Stimulated activated CD8-positive, alpha-beta memory T cell treated with anti-CD3 and anti-CD28 coated beads, Interleukin-7, amount 100 ng/mL, for 48 hours (primary cell): Measurements from ENCODE around the gene RBPJ.
"Not testable (repeated sequence)": the region's sequence is repeated elsewhere in the genome, so short reads cannot be mapped to it uniquely, and the experiment has no call there.

ENCODE experiments used
- DNase-seq, 2 donors: peaks; one replicate each; pipeline ENCODE4 v3.0.0-alpha.2; 2020; ENCODE audit warnings: low read depth in 1 of 2; ENCODE audit errors: extremely low read depth in 1 of 2

RBPJ gene

DNA sequence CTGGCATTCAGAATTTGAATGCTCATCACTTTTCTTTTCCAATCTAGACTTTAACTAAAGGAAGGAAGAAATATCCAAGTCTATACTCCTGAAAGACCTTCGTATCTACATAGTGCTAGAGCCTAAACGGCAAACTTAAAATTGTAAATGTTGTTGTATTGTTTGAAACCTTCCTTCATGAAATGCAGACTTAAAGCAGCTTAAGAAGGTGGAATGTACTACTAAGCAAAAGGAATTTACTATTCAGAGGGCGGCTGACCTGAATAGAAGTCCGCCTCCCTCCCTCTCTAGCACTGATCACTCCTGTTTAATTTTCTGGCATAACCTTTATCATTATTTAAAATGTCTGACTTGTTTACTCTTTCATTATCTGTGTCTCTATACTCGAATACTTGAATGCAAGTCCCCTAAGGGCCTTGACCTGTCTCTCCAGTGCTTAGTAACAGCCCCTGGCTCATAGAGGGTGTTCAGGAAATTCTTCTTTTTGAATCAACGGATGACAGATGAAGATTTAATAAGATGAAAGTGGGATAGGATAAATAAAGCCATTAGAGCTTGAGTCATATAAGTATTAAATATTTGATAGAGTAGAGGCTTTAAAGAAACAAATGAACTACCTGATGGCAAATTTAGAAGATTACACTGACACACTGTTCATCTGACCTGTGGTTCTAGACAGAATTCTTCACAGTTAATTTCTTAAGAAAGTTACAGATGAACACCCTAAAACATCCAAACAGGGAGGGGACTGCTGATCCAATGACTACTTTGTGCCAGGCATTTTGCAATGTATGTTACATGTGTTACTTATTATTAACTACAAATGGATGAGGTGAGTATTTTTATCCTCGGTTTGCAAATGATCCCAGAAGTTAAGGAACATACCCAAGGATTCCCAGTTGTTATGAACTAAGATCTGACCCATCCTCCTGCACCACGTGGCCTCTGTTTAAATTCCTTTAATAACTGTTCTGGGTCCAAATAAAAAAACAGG, 20.2 kb upstream of the RBPJ start:
- DNase-seq, result no peak

DNA sequence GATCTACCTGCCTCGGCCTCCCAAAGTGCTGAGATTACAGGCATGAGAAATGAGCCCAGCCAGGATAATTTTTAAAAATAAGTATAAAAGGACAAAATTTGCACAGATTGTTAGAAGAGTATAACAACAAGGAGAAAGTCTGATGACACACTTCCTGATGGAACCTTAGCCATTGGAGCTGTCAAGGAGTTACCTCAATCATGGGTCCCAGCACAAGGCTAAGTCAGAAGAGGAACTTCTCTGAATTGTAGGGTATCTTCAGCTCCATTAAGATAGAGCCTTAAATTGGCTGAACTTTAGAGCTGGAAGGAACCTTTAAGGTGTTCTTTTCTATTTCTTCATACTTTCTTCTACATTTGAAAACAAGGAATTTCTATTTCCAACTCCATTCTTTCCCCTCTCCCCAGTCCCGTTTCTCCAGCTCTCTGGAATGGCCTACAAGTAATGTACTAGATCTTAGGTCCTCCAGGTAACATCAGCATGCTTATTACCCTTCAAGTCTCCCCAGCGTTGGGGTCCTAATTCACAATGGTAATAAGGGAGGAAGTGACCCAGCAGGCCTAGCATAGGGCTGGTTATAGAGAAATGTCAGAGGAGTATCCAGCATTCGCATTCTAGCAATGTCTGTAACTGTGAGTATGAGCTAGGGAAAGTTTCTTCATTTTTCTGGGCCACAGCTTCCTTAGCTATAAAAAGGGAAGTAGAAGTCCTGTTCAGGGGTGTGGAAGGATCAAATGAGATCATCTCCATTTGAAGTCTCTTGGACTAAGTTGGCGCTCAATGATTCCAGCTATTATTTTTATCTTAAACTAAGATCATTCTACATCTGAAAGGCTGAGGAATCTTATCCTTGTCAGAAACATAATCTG, 18.5 kb upstream of the RBPJ start:
- no peak for DNase-seq

DNA sequence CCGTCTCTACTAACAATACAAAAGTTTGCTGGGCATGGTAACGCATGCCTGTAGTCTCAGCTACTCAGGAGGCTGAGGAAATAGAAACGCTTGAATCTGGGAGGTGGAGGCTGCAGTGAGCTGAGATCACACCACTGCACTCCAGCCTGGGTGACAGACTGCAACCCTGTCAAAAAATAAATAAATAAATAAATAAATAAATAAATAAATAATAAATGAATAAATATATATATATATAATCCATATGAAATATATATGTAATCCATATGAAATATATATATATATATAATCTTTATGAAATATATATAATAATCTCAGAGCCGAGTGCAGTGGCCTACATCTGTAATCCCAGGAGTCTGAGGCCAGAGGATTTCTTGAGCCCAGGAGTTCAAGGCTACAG, 17.8 kb upstream of the RBPJ start:
- DNase-seq, result no peak

DNA sequence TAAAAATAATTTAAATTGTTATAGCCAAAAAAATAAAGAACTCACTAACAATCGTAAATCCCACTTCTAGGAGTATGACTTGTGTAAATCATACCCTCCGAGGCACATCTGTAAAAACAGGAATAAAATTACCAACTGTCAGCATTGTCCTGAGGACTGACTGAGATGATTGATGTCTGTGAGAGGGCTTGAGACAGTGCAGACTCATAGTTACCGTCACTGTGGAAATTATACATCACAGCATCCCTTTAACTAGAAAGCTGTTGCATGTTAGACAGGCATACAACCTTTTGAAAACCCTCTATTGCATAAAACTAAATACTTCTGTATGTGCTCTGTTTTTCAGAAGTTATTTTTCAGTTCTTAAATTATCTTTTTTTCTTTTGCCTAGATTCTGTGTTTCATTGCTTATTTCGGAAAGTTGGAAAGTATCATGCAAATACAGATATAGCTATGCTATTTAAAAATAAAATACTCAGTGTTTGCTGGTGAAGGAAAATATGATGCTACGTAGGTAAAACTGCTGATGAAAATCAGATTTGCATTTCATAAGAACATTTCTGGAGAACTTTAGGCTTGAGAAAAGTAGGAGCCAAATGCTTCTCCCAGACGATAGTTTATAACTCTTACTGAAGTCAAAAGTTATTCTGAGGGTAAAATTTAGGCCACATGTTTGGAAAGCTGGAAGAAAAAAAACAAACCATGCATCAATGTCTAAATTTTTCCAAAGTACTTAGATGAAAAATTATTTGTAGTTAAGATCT, 13.6 kb upstream of the RBPJ start:
- DNase-seq, result no peak

DNA sequence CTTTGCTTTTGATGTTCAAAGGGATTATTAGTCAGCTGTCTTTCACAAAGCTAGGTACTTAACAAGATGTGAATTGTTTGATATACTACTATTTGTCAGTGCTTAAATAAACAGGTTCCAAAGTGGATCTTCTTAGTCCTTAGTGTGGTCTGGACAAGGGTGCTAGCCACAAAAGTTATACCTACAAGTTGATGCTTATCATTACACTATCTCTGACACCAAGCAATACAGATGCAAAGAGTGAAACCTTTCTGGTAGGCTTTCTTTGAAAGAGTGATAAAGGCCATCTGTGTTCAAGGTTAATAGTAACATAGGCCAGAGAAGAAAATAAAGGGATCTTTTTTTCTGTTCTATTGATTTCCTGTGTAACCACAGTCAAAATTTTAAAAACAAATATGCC, 12.2 kb upstream of the RBPJ start:
- no peak for DNase-seq

DNA sequence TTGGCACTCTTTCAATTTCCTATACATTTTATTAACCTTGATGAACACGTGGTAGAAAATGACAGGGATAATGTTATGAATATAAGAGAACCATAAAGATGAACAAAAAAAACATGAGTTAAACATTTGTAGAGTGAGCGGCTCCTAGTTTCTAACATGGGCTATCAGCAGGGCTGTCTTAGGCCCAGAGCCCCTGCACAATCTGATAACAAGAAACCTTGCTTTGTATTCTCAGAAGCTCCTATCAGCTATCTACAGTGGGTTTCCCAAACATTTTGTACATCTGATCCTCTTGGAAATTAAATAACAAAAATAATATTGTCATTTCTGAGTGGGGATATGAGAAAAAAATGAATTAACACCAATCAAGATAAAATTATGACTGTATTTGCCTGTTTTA, 10.6 kb upstream of the RBPJ start:
- no peak for DNase-seq

DNA sequence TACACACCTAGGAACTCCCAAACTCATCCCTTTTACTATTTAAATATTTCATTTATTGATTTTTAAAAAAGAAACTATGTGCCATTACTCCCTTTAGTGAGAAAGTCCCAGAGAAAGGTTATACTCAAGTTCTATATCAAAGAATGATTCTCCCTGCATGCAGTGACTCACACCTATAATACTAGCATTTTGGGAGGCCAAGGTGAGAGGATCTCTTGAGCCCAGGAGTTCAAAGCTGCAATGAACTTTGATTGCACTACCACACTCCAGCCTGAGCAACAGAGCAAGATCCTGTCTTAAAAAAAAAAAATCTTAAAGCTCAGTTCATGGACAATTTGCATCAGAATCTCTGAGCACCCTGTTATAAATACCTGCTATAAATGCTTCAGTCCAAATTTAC, 9.2 kb upstream of the RBPJ start:
- no peak for DNase-seq

DNA sequence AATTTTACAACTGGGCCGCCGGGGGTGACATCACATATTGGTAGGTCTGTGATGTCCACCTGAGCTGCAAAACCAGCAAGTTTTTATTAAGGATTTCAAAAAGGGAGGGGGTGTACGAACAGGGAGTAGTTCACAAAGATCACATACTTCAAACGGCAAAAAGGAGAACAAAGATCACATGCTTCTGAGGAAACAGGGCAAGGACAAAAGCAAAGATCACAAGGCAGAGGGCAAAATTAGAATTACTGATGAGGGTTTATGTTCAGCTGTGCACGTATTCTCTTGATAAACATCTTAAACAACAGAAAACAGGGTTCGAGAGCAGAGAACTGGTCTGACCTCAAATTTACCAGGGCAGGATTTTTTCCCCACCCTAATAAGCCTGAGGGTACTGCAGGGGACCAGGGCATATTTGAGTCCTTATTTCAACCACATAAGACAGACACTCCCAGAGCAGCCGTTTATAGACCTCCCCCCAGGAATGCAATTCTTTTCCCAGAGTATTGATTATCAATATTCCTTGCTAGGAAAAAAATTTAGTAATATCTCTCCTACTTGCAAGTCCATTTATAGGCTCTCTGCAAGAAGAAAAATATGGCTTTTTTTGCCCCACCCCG, 5.4 kb upstream of the RBPJ start:
- not testable (repeated sequence) for DNase-seq

DNA sequence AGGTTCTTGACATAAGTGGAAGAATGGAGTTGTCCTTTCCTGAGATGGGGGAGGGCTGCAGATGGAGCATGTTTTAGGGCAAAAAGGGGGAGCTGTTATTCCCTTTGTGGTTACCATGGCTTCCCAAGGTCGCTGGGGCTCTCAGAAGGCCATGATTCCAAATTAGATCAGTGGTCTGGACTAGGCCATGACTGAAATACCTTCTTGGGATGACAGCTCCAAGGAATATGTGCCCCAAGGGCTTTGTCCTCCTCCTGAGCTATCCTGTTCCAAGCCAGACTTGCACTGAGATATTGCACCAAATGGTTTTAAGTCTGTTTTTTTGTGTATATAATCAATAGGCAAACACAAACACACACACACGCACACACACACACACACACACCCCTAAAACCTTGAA, 3.0 kb upstream of the RBPJ start:
- no peak for DNase-seq

DNA sequence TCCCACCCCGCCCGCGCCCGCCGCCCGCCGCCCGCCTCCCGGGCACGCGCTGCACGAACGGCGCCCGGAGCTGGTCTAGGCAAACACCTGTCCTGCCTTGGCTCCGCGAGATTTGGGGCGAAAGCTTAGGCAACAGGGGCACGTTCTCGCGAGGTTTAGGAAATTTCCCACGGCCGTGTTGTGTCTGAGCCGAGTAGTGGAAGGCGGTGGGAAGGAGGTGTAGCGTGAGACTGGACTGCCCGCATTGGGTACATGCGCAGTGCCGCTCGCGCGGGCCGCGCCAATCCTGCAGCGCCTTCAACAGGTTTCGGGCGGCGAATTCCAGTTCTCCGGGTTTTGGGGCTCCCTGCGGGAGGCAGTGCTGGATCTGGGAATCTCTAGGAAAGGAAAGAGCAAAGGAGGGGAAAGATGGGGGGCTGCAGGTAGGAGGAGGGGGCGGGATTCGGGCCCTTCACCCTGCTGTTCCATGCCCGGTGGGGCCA, 1.3 kb upstream of the RBPJ start:
- DNase-seq, result peak; percentile 94 to 97

DNA sequence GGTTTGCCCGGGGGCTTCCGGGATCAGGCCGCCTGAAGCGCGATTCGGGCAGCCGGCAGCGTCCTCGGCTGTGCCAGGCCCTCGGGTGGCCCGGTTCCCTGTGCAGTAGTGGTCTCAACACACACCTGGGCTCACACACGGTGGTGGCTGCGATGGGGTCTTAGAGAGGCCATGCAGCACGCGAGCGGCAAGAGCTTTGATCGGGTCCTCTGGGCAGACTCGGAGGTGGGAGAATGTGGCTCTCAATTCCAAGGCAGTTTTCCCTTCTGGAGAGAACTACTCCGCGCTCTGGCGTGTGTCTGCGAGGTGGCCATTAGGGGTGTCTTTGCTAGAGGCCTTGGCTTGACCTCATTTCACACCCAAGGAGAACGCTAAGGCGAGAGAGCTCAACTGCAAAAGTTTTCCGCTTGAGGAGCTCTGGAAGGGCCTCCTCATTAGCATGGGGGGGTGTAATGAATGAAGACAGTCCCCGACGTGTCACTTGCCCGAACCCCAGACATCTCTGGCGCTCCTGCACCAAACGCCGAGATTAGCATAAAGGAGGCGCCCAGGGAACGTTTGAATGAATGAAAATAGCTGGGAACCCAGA, 771 bp upstream of the RBPJ start:
- DNase-seq, result peak in 1 of 2 donors; percentile 19

DNA sequence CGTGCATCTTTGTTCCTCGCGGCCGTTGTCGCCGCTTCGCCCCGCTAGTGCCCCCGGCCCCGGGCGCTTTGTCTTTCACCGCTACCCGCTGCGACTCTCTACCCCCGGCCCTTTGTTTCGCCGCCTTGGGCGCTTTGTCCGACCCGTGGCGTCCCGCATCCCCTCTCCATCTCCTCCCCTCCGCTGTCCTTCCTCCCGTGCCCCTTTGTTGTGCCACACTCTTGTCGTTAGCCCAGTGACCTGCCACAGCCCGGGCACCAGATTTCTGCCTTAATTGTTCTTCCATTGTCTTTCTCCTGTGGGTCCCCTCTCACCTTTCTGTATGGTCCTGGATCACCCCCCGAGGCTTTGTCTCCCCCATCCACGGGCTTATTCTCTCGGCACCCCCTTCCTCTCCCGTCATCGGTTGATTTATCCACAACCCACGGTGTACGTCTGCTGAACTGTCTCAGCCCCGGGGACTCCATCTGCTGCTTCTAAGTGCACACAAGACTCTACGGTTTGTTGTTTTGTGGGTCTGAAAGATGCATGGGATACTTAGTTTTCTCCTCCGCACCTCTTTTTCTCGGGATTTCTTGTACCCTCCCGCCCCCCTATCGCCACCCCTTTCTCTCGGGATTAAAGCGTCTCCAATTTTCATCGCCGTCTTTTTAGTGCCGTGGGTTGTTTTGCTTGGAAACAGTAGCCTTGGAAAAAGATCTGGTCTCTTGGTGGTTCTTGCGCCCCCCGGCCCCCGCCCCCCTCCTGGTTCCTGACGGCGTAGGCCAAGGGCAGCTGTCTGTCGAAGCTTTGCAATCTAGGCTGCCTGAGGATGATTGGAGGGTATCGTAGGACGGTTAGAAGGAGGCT, 783 bp downstream of the RBPJ start:
- no peak for DNase-seq

DNA sequence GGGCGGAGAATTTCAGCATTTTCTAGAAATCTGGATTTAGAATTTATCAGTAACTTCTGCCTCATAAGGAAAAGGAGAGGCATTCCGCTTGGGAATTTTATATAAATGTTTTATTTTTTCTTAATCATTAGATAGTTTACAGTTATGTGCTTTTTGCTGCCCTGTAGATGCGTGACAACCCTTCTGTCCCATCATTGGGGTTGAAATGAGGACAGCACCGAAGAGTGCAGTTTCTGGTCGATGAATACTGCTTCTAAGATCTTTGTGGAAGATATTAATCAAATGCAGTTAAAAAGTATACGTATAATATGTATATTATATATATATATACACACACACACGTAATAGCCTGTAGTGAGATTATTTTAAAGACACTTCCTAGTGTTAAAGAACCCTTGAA, 1.5 kb downstream of the RBPJ start:
- DNase-seq, result no peak

DNA sequence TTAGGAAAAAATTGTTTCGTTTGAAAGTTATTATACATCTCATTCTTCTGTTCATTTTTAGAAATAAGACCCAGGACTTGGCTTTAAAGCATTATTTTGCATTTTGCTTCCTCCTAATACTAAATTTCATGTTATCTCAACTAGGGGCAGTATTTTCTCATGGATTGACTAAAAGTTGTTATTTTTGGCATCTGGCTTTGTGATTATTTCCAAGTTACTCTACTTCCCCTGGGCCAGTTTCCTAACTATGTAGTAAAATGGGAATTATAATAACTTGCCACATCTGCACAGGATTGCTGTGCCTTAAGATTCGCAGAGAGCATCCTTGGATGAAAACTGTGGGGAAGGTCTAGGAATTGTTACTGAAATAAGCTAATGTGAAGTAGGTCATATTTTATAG, 3.0 kb downstream of the RBPJ start:
- DNase-seq, result no peak

DNA sequence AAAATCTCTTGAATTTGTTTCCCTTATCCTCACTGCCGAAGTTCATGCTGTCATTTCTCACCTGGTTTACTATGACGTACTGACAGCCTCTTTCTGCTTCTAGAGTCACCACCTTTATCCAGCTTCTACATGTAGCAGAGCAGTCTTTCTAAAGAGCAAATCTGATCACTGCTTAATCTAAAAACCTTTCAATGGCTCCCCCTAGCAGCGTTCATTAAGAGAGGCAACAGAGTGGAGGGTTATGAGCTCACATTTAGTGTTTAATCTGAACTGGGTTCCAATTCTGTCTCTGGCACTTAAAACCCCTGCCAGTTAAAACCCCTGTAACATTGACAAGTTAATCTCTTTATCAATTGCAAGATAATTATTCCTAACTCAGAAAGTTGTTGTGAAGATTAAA, 4.4 kb downstream of the RBPJ start:
- no peak for DNase-seq

DNA sequence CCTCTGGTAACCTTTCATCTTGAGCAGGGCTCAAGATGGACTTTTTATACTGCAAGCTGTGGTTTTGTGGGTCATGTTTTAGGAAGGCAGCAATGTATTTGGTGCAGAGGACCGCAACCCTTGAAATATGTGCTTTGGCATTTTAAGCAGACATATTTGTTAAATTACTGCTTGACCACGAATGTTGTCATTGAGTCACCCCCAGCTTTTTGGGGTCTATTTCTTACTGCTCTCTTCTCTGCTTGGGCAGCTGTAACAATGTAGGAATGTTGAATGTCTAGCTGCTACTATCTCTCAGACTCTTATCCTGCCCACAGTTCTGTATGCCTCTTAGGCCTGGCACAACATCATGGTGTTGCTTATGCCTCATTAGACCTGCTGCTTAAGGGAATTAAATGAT, 6.0 kb downstream of the RBPJ start:
- DNase-seq, result no peak

DNA sequence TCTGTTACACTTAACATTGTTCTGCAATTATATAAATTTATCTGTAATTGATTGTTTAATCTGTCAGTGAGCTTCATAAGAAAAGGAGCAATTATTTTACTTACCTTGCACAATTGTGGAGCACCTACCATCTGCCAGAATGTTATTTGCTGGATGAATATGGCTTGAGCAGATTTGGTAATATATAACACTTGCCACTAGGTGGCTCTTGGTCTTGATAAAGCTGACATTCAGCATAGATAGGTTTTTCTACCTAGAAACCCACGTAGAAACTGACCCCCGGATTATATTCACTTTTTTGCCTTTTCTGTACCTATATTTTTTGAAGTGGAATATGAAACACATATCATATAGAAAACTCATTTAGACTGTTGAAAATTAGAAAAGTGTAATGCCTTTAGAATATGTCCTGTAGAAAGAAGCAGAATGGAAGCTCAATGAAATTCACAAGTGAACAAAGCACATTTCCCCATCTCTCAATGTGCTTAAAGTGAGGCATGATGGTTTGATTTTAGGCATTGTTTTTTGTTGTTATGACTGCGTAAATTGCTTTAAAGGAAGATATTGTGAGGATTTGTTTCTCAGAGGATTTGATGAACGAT, 9.5 kb downstream of the RBPJ start:
- DNase-seq, result no peak

DNA sequence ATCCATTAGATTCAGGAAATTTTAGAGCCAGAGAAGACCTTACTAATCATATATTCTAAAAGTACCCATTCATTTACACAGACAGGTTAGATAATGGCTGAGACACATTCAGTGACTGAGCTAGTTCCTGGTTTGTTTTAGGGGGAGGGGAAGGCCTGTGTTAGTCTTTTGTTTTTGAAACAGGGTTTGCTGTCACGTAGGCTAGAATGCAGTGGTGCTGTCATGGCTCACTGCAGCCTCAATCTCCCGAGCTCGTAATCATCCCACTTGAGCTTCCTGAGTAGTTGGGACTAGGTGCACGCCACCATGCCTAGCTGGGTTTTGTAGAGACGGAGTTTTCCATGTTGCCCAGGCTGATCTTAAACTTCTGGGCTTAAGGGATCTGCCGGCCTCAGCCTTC, 10.1 kb downstream of the RBPJ start:
- DNase-seq, result no peak
